ENCODE measurements around the gene GARNL3.

DNA sequence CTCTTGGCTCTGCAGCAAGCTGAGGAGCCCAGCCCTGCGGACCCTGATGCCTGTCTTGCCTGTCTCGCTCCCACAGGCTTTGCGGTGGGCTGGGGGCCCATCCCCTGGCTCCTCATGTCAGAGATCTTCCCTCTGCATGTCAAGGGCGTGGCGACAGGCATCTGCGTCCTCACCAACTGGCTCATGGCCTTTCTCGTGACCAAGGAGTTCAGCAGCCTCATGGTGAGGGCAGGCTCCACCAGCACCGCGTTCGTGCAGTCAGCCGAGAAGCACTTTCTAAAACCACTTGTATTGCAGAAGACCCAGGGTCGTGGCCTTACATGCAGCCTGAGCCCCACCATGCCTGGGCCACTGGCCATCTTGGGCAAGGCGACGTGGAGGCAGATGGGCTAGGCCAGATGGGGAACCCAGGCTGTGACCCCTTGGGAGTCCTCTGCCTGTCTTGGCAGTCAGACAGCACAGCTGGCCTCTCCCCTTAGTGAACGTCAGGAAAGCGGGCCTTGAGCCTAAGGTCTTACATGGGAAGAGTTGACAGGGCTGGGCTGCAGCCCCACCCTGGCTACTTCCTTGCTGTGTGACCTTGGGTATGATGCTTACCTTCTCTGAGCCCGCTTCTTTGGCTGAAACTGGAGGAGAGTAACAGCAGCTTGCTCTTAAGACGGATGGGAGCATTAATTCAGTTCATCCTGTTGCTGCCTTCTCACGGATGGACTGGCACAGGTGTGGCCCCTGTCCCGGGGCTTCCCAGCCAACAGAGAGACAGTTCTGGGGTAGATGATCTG is 141.0 kb downstream of the GARNL3 start:
- no peak for TF ChIP-seq POLR2A (IDR thresholded peaks at IDR 0.05; ENCODE audit: low read depth)
- TF ChIP-seq, protein P1, sequence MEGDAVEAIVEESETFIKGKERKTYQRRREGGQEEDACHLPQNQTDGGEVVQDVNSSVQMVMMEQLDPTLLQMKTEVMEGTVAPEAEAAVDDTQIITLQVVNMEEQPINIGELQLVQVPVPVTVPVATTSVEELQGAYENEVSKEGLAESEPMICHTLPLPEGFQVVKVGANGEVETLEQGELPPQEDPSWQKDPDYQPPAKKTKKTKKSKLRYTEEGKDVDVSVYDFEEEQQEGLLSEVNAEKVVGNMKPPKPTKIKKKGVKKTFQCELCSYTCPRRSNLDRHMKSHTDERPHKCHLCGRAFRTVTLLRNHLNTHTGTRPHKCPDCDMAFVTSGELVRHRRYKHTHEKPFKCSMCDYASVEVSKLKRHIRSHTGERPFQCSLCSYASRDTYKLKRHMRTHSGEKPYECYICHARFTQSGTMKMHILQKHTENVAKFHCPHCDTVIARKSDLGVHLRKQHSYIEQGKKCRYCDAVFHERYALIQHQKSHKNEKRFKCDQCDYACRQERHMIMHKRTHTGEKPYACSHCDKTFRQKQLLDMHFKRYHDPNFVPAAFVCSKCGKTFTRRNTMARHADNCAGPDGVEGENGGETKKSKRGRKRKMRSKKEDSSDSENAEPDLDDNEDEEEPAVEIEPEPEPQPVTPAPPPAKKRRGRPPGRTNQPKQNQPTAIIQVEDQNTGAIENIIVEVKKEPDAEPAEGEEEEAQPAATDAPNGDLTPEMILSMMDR (IDR thresholded peaks at IDR 0.05) = no peak
- no peak for TF ChIP-seq POLR2AphosphoS5 (IDR thresholded peaks at IDR 0.05)
